Mesodermal cell (in vitro differentiated cells): Measurements from ENCODE around the gene CTSS.
"Not testable (repeated sequence)": the region's sequence is repeated elsewhere in the genome, so short reads cannot be mapped to it uniquely, and the experiment has no call there.

Source experiments
- H3K27ac ChIP-seq: 2 replicates; pipeline ENCODE4 v1.7.0; 2013; ENCODE audit warnings: mild to moderate bottlenecking, low read depth, low read length, moderate library complexity; ENCODE audit not compliant: severe bottlenecking
- H3K36me3 ChIP-seq: 2 replicates; pipeline ENCODE4 v1.7.1; 2013; ENCODE audit warnings: mild to moderate bottlenecking, low read length, moderate library complexity; ENCODE audit not compliant: control insufficient read depth, insufficient read depth
- H3K4me1 ChIP-seq: one replicate; pipeline ENCODE4 v1.7.1; 2013; ENCODE audit warnings: mild to moderate bottlenecking, low read length; ENCODE audit not compliant: insufficient read depth, control insufficient read depth, poor library complexity, severe bottlenecking
- H3K4me3 ChIP-seq: 2 replicates; pipeline ENCODE4 v1.7.0; 2013; ENCODE audit warnings: low read length, control low read depth, mild to moderate bottlenecking; ENCODE audit not compliant: insufficient read depth, poor library complexity, severe bottlenecking; ENCODE audit errors: extremely low read depth
- H3K9me3 ChIP-seq: 2 replicates; pipeline ENCODE4 v1.7.1; 2013; ENCODE audit warnings: mild to moderate bottlenecking, low read length, moderate library complexity; ENCODE audit not compliant: control insufficient read depth
- WGBS, 2 experiments: methylation state at CpG; one replicate each; pipeline ENCODE4 v1.1.5; 2013; ENCODE audit warnings: missing lambda C conversion rate in 2 of 2; ENCODE audit not compliant: insufficient coverage in 2 of 2; 5-methylcytosine and 5-hydroxymethylcytosine counted together

CTSS gene

GRCh38 chr1:150775931-150776505 lies 10.4 kb upstream of the CTSS start:
- not testable (repeated sequence) for H3K36me3 ChIP-seq, H3K9me3 ChIP-seq, H3K27ac ChIP-seq, H3K4me3 ChIP-seq, H3K4me1 ChIP-seq
- WGBS, 2 experiments = 94 to 95% methylated on average over 12 to 13 of the region's 13 CpGs

- H3K4me3 ChIP-seq = no peak overlapping the region
- H3K27ac ChIP-seq = no peak overlapping the region
- 96% methylated on average over 3 of the region's 3 CpGs; no CpG with 5 or more reads in 1 of the 2 experiments for WGBS, 2 experiments
- no peaks in the 10 kb centered on the region for H3K9me3 ChIP-seq
- no peaks in the 10 kb centered on the region for H3K4me1 ChIP-seq
- no peaks in the 10 kb centered on the region for H3K36me3 ChIP-seq
These were observed 9.7 kb upstream of the CTSS start for GRCh38 chr1:150775276-150775675.

DNA sequence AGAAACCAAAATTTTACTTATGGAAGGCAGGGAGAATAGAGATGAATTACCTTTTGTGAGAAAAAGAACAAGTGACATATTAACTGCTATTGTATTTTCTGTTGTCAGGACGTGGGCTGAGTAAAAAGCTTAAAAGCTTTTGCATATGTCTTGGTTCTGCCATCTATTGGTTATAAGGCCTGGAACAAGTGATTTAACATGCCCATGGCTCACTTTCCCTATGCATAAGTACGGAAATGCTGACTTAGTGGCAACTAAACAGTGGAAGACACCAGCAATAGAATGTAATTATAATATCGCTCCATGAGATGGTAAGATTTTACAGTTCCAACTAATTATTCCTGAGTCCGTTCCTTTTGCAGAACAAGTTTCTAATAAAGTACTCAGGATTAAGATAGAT lies 6.7 kb upstream of the CTSS start:
- no peaks in the 10 kb centered on the region for H3K4me1 ChIP-seq
- H3K36me3 ChIP-seq = no peaks in the 10 kb centered on the region
- 75 to 79% methylated on average over 1 to 2 of the region's 4 CpGs for WGBS, 2 experiments
- H3K27ac ChIP-seq = no peak overlapping the region
- no peak overlapping the region for H3K4me3 ChIP-seq
- no peaks in the 10 kb centered on the region for H3K9me3 ChIP-seq

DNA sequence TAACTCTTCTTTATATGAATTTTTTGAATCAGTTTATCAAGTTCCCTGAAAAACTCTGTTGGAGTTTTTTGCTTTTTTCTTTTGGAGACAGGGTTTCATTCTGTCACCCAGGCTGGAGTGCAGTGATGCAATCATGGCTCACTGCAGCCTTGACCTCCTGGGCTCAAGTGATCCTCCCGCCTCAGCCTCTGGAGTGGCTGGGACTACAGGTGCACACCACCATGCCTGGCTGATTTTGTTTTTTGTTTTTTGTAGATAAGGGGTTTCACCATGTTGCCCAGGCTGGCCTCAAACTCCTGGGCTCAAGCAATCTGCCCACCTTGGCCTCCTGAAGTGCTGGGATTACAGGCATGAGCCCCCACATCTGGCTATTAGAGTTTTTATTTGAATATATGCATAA lies 2.1 kb upstream of the CTSS start:
- not testable (repeated sequence) for H3K27ac ChIP-seq, H3K36me3 ChIP-seq, H3K9me3 ChIP-seq, H3K4me3 ChIP-seq, H3K4me1 ChIP-seq
- 20 to 67% methylated on average over 1 of the region's 1 CpG for WGBS, 2 experiments

DNA sequence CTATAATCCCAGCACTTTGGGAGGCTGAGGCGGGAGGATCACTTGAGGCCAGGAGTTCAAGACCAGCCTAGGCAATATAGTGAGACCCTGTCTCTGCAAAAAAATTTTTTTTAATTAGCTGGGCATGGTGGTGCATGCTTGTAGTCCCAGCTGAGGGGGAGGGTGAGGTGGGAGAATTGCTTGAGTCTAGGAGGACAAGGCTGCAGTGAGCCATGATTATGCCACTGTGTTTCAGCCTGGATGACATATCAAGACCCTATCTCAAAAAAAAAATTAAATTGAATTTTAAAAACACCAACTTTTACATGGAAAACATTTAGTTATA lies 361 bp upstream of the CTSS start:
- not testable (repeated sequence) for H3K9me3 ChIP-seq, H3K4me3 ChIP-seq, H3K4me1 ChIP-seq, H3K36me3 ChIP-seq, H3K27ac ChIP-seq
- WGBS, 2 experiments = 71% methylated on average over 1 of the region's 1 CpG; no CpG with 5 or more reads in 1 of the 2 experiments

GRCh38 chr1:150764617-150765101 lies 919 bp downstream of the CTSS start:
- Histone ChIP-seq H3K4me1 (no peaks in the 10 kb centered on the region), H3K4me3 (no peak overlapping the region), H3K36me3 (no peaks in the 10 kb centered on the region), H3K27ac (no peak overlapping the region), H3K9me3 (peaks cover 9% of the 10 kb centered on the region)
- no CpG with 5 or more reads among the region's 2 CpGs for WGBS, 2 experiments

GRCh38 chr1:150763018-150763417 lies 2.6 kb downstream of the CTSS start:
- H3K36me3 ChIP-seq = no peaks in the 10 kb centered on the region
- no peak overlapping the region for H3K27ac ChIP-seq
- H3K4me1 ChIP-seq = no peaks in the 10 kb centered on the region
- 100% methylated on average over 1 of the region's 3 CpGs; no CpG with 5 or more reads in 1 of the 2 experiments for WGBS, 2 experiments
- peaks cover 9% of the 10 kb centered on the region for H3K9me3 ChIP-seq
- no peak overlapping the region for H3K4me3 ChIP-seq

DNA sequence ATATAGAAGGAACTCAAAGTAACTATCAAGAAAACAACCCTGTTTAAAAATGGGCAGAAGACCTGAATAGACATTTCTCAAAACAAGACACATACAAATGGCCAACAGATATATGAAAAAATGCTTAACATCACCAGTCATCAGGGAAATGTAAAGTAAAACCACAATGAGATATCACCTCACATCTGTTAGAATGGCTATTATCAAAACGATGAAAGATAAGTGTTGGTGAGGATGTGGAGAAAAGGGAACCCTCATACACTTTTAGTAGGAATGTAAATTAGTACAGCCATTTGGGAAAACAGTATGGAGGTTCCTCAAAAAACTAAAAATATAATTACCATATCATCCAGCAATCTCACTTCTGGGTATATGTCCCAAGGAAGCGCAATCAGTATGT lies 3.0 kb downstream of the CTSS start:
- H3K4me3 ChIP-seq = no peak overlapping the region
- no peaks in the 10 kb centered on the region for H3K36me3 ChIP-seq
- no peaks in the 10 kb centered on the region for H3K4me1 ChIP-seq
- H3K27ac ChIP-seq = no peak overlapping the region
- H3K9me3 ChIP-seq = peaks cover 9% of the 10 kb centered on the region
- WGBS, 2 experiments = 100% methylated on average over 1 of the region's 2 CpGs; no CpG with 5 or more reads in 1 of the 2 experiments

DNA sequence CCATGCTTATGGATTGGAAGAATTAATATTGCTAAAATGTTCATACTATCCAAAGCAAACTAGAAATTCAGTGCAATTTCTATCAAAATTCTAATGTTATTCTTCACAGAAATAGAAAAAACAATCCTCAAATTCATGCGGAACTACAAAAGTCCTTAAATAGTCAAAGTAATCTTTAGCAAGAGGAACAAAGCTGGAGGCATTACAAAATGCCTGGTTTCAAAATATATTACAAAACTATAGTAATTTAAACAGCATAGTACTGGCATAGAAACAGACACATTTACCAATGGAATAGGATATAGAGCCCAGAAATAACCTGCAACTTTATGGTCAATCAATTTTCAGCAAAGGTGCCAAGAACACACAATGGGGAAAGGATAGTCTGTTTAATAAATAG lies 3.8 kb downstream of the CTSS start:
- Histone ChIP-seq H3K36me3 (no peaks in the 10 kb centered on the region), H3K4me3 (no peak overlapping the region), H3K27ac (no peak overlapping the region), H3K9me3 (peaks cover 9% of the 10 kb centered on the region), H3K4me1 (no peaks in the 10 kb centered on the region)
- no CpG with 5 or more reads among the region's 1 CpG for WGBS, 2 experiments

DNA sequence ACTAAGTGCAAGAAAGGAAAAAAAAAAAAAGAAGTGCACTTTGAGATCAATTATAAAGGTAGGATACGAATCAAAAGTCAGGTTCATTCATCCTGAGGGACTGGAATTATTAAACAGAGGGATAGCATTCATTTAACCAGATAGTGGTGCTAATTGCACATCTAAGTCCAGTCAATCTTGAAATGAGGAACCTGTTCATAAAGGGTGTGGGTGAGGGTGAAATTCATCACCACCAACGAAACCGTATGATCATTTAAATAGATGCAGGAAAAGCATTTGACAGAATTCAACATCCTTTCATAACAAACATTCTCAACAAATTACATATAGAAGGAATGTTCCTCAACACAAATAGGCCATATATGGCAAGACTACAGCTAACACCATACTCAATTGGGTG lies 5.6 kb downstream of the CTSS start:
- Histone ChIP-seq H3K9me3 (peaks cover 9% of the 10 kb centered on the region), H3K4me1 (no peaks in the 10 kb centered on the region), H3K27ac (no peak overlapping the region), H3K36me3 (no peaks in the 10 kb centered on the region), H3K4me3 (no peak overlapping the region)
- 83 to 92% methylated on average over 1 to 2 of the region's 3 CpGs for WGBS, 2 experiments

DNA sequence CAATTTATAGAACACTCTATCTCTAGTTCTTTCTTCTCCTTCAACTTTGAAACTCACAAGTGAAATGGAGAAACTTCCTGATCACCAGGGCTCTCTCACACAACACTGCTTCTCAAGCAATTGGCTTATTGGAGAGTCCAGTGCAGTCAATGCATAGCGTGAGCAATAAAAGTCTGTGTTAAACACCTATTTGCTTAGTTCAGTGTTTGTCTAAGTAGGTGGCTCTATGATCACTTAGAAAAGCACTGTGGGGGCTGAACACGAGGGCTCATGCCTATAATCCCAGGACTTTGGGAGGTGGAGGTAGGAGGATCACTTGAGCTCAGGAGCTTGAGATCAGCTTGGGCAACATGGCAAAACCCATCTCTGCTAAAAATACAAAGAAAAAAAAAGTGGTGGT lies 12.2 kb downstream of the CTSS start:
- WGBS, 2 experiments = 65 to 70% methylated on average over 2 of the region's 2 CpGs
- H3K27ac ChIP-seq = no peak overlapping the region
- H3K9me3 ChIP-seq = no peaks in the 10 kb centered on the region
- no peaks in the 10 kb centered on the region for H3K4me1 ChIP-seq
- H3K36me3 ChIP-seq = no peaks in the 10 kb centered on the region
- H3K4me3 ChIP-seq = no peak overlapping the region
